ENCODE measurements around the gene CTF1.
"Not testable (repeated sequence)": the region's sequence is repeated elsewhere in the genome, so short reads cannot be mapped to it uniquely, and the experiment has no call there.

The CTF1 gene

DNA sequence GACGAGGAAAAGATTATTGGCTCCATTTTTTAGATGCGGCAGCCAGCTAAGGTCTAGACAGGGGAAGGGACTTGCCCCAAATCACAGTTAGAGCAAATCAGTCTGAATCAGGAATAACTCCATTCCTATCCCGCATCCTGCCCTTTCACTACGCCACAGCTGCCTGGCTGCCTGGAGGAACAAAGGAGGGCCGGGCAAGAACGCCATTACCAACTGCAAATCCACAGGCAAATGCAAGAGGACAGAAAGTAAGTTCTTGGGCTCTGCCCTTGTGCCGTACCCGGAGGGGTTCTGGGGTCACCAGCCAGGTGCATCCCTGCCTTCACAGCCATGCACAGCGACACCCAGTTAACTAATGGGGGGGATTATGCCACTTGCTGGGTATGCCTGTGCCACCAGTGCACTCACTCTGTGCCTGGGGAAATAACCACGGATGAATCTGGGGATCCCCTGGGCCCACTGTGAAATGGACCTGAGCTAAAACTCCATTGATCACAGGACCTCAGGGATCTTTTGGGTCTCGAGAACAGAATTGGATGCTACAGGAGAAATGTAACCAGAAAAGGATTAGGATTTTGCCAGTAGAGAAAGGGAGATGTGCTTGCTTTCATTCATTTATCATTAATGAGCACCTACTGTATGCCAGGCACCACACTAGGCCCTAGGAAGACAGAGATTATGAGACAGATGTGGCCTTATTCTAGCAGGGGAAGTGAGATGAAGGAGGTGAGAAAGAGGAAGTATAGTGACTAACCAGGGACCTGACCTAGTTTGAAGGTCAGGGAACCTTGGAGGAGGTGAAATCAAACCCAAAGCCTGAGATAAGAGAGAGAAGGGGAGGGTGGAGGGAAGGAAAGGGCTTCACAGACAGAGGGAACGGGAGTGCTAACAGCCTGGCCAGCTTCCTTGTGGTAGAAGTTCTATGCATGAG lies 20.3 kb upstream of the CTF1 start:
- Mint-ChIP-seq H3K36me3 (ENCODE audit: low read depth) (peaks cover 65% of the 10 kb centered on the region), H3K4me1 (ENCODE audit: low read depth) (peaks cover 21% of the 10 kb centered on the region), H3K27me3 (no peaks in the 10 kb centered on the region), H3K4me3 (peak overlapping the region; percentile 89), H3K27ac (peak overlapping the region; percentile 98), H3K9me3 (no peaks in the 10 kb centered on the region)
- intact Hi-C loops (cut with micrococcal nuclease): loop anchor here (1.0 to 2.0 kb wide), 3 partner anchors 27 to 89 kb away; partner anchors contain the start of gene ZNF629

DNA sequence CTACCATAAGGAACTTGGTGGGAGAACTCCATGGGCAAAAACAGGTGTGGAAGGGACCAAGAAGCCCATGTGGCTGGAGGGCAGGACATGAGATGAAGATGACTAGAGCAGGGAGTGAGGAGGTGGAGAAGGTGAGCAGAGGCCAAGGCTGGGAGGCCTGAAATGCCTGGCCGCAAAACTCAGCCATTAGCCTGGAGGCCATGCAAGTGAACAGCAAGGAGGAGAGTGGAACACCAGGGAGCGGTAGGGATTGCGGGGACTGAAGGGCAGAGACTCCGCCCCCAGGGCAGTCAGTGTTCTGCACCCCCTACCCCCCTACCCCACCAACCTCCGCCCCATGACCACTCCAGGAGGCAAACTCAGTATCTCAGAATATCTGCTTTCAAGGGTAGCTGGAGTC lies 19.5 kb upstream of the CTF1 start:
- peaks cover 26% of the 10 kb centered on the region for H3K4me1 Mint-ChIP-seq (ENCODE audit: low read depth)
- H3K4me3 Mint-ChIP-seq: no peak overlapping the region
- peak overlapping the region; percentile 98 for H3K27ac Mint-ChIP-seq
- H3K27me3 Mint-ChIP-seq: no peaks in the 10 kb centered on the region
- intact Hi-C loops (cut with micrococcal nuclease): no loop called here
- no peaks in the 10 kb centered on the region for H3K9me3 Mint-ChIP-seq
- peaks cover 66% of the 10 kb centered on the region for H3K36me3 Mint-ChIP-seq (ENCODE audit: low read depth)

DNA sequence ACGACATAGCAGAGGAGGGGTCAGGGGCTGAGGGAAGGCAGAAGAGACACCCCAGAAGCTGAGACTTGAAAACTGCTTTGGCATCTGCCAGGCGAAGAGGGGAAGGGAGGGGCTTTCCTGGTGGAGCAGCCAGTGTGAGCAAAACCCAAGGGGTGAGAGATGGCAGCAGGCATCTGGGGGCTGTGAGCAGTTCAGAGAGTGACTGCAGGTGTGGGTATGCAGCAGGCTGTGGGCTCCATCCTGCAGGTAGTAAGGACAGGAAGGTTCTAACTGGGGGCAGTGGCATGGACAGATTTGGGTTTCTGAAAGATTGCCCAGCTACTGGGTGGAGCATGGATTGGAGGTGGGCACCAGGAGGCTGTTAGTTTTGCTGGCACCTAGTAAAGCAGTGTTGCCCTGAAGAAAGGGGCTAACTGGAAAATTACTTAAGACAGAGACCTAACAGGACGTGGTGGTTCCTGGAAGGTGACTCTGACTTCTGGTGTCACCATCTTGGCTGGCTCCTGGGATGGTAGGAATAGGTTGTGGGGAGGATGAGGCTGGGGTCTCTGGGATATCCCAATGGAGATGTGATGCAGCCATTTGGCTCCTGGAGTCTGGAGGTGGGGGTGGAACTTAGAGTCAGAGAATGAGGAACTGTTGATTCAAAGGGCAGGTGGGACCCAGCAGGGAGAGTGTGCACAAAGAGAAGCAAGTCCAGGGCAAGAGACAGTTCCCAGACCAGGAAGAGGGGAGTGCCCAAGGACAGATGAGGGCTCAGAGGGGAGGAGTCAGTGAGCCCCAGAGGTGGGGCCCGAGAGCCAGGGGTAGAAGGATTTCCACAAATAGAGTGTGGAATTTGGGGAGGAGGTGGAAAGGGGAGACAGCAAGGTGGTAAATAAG lies 13.7 kb upstream of the CTF1 start:
- Mint-ChIP-seq H3K4me1 (ENCODE audit: low read depth) (peaks cover 22% of the 10 kb centered on the region), H3K4me3 (no peak overlapping the region), H3K36me3 (ENCODE audit: low read depth) (peaks cover 76% of the 10 kb centered on the region), H3K27me3 (no peaks in the 10 kb centered on the region), H3K27ac (peak overlapping the region; percentile 31), H3K9me3 (no peaks in the 10 kb centered on the region)
- intact Hi-C loops (cut with micrococcal nuclease): no loop called here

DNA sequence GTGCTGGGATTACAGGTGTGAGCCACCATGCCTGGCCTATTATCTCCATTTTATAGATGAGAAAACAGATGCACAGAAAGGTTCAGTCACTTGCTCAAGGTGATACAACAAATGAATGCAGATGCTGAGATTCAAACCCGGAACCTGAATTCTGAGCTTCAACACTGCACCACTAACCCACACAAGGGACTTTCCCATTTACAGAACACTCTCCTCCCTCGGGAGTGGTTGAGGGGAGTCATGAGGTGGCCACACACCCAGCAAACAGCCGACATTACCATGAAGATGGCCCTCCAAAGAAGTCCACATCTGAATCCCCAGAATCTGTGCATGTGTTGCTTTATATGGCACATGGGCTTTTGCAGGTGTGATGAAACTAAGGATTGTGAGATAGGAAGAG lies 11.7 kb upstream of the CTF1 start:
- Mint-ChIP-seq H3K36me3 (ENCODE audit: low read depth) (peaks cover 80% of the 10 kb centered on the region), H3K27me3 (no peaks in the 10 kb centered on the region), H3K4me3 (no peak overlapping the region), H3K9me3 (no peaks in the 10 kb centered on the region), H3K4me1 (ENCODE audit: low read depth) (peaks cover 27% of the 10 kb centered on the region), H3K27ac (no peak overlapping the region)
- intact Hi-C loops (cut with micrococcal nuclease): no loop called here

DNA sequence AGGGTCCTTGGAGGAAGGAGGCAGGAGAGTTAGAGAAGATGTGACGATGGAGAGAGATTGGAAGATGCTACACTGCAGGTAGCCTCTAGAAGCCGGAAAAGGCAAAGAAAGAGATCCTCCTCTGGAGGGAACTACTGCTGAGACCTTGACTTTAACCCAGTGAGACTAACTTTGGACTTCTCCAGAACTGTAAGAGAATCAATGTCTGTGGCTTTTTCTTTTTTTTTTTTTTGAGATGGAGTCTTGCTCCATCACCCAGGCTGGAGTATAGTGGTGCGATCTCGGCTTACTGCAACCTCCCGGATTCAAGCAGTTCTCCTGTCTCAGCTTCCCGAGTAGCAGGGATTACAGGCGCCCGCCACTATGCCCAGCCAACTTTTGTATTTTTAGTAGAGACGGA lies 11.2 kb upstream of the CTF1 start:
- Mint-ChIP-seq H3K27ac (no peak overlapping the region), H3K36me3 (ENCODE audit: low read depth) (peaks cover 80% of the 10 kb centered on the region), H3K27me3 (no peaks in the 10 kb centered on the region), H3K4me1 (ENCODE audit: low read depth) (peaks cover 27% of the 10 kb centered on the region), H3K9me3 (no peaks in the 10 kb centered on the region), H3K4me3 (no peak overlapping the region)
- intact Hi-C loops (cut with micrococcal nuclease): no loop called here

DNA sequence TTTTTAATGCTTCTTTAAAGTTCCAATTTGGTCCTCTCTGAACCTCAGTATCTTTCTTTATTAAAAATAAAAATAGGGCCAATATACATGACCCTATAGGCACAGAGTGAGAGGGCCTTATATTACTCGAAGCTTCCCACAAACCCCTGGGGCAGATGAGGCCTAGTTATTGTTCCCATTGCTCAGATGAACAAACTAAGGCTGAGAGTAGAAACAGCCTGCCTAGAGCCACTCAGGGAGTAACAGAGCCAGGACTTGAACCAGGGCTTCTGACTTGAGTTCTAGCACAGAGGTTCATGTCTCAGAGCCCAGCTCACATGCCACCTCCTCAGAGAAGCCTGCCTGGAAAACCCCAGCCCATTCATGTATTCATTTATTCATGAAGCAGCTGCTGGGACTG lies 10.3 kb upstream of the CTF1 start:
- Mint-ChIP-seq H3K4me1 (ENCODE audit: low read depth) (peaks cover 27% of the 10 kb centered on the region), H3K27ac (no peak overlapping the region), H3K4me3 (no peak overlapping the region), H3K9me3 (no peaks in the 10 kb centered on the region), H3K27me3 (no peaks in the 10 kb centered on the region), H3K36me3 (ENCODE audit: low read depth) (peaks cover 85% of the 10 kb centered on the region)
- intact Hi-C loops (cut with micrococcal nuclease): no loop called here

DNA sequence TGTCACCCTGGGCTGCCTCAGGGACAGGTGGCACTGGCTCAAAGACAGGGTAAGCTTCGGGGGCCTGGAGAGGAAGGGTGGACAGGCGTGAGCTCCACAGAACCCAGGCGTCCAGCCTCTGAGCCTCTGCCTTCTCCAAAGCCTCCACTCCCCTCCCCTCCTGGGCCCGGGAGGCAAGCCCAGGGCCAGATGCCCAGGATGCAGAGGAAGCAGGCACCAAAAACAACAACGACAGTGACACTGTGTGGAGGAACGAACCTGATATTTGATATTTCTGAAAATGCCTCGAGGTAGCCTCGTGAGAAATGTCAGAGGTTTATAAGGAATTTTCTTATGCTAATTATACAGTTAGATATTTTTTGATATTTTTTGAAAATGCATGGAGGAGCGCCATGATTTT lies 8.5 kb upstream of the CTF1 start:
- H3K9me3 Mint-ChIP-seq: no peaks in the 10 kb centered on the region
- peaks cover 22% of the 10 kb centered on the region for H3K4me1 Mint-ChIP-seq (ENCODE audit: low read depth)
- intact Hi-C loops (cut with micrococcal nuclease): no loop called here
- no peaks in the 10 kb centered on the region for H3K27me3 Mint-ChIP-seq
- H3K36me3 Mint-ChIP-seq (ENCODE audit: low read depth): peaks cover 85% of the 10 kb centered on the region
- no peak overlapping the region for H3K4me3 Mint-ChIP-seq
- H3K27ac Mint-ChIP-seq: no peak overlapping the region

DNA sequence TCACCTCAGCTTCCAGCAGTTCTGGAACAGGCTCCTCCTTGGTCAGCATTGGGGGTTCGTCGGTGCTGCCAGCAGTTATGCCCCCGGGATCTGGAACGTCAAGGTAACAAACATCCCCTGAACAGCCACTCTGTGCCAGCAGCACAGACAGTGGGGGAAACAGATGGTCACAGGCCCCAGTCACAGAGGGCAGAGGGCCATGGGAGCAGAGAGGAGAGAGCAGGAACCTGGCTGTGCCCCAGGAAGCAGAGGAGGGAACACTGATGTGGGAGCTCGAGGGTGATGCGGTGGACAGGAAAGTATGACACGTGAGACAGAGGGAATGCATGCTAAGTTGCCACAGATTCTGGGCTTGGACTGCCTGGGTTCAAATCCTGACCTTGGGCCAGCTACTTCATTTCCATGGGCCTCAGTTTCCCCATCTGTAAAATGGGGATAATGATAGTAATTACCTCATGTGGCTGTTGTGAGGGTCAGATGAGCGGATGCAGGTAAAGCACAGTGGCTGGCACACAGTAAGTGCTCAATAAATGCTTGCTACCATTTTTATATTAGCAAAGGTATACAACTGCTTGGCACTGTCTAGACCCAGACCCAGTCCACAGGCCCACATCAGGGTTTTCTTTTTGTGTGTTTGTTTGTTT lies 7.4 kb upstream of the CTF1 start:
- Mint-ChIP-seq H3K27ac (no peak overlapping the region), H3K4me3 (no peak overlapping the region), H3K36me3 (ENCODE audit: low read depth) (peaks cover 86% of the 10 kb centered on the region), H3K9me3 (no peaks in the 10 kb centered on the region), H3K4me1 (ENCODE audit: low read depth) (peaks cover 24% of the 10 kb centered on the region), H3K27me3 (no peaks in the 10 kb centered on the region)
- intact Hi-C loops (cut with micrococcal nuclease): no loop called here

DNA sequence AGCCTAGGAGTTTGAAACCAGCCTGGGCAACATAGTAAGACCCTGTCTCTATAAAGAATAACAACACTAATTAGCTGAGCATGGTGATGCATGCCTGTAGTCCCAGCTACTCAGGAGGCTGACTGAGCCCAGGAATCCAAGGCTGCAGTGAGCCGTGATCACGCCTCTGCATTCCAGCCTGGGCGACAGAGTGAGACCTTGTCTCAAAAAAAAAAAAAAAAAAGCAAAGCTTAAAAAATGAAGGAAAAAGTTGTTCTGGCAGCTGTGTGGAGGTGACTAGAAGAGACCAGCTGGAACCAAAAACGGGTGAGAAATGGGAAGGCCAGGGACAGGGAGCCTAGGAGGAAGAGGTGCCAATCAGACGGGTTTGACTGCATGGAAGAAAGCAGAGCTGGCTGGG lies 6.7 kb upstream of the CTF1 start:
- intact Hi-C loops (cut with micrococcal nuclease): no loop called here

DNA sequence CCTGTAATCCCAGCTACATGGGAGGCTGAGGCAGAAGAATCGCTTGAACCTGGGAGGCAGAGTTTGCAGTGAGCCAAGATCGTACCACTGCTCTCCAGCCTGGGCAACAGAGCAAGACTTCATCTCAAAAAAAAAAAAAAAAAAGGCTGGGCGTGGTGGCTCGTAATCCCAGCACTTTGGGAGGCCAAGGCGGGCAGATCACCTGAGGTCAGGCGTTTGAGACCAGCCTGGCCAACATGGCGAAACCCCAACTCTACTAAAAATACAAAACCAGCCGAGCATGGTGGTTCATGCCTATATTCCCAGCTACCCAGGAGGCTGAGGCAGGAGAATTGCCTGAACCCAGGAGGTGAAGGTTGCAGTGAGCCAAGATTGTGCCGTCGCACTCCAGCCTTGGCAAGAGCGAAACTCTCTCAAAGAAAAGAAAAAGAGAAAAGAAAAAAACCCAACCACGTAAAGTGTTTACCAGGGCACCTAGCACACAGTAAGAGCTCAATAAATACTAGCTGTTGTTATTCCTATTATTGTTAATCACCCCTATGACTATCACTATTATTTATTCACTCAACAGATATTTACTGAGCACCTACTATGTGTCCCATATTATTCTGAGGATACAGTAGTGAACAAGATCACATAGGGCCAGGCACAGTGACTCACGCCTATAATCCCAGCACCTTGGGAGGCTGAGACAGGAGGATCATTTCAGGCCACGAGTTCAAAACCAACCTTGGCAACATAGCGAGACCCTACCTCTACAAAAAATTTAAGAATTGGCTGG lies 5.2 kb upstream of the CTF1 start:
- Mint-ChIP-seq H3K36me3 (ENCODE audit: low read depth) (peaks cover 71% of the 10 kb centered on the region), H3K4me1 (ENCODE audit: low read depth) (peaks cover 42% of the 10 kb centered on the region)
- H3K9me3 Mint-ChIP-seq; intact Hi-C loops (cut with micrococcal nuclease); H3K4me3 Mint-ChIP-seq; H3K27me3 Mint-ChIP-seq; H3K27ac Mint-ChIP-seq: not testable (repeated sequence)

More for the DNA sequence above, 6.7 kb upstream of the CTF1 start:
- Mint-ChIP-seq H3K36me3 (ENCODE audit: low read depth) (peaks cover 85% of the 10 kb centered on the region), H3K4me1 (ENCODE audit: low read depth) (peaks cover 31% of the 10 kb centered on the region), H3K27me3 (no peaks in the 10 kb centered on the region), H3K9me3 (no peaks in the 10 kb centered on the region), H3K4me3 (no peak overlapping the region), H3K27ac (peak overlapping the region; percentile 1)

DNA sequence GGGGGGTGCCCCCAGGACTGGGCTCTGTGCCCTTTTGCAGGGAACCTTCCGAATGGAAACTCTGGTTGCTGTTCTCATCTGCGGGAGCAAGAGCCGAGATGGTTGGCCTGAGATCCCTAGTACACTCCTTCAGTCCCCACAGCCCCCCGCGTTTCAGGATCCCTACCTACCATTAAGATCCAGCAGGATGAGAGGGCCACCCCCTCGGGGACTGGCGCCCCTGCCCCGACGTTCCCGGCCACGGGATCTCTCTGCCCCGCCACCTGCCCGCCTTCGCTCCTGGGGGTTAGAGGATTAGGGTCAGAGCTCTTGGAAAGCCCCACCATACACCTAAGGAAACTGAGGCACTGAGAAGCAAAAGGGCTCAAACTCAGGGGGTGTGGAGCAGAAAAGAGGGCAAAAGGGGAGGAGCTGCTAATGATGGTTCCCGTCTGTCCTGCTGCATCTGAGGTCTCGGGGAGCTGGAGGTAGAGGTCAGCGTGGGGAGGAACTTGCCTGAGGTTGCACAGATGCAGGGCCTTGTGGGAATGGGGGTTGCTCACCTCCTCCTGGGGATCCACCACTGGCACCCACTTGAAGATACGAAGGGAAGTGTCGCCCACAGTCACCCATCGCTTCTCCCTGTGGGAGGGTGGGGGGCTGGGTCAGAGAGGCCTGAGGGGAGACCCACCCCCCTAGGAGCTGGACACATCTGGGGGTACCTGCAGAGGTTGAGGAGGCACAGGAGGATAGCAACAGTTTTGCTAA lies 3.6 kb upstream of the CTF1 start:
- H3K36me3 Mint-ChIP-seq (ENCODE audit: low read depth): peaks cover 55% of the 10 kb centered on the region
- intact Hi-C loops (cut with micrococcal nuclease): no loop called here
- H3K27me3 Mint-ChIP-seq: no peaks in the 10 kb centered on the region
- peak overlapping the region; percentile 83 for H3K27ac Mint-ChIP-seq
- no peaks in the 10 kb centered on the region for H3K9me3 Mint-ChIP-seq
- H3K4me3 Mint-ChIP-seq: peak overlapping the region; percentile 87
- H3K4me1 Mint-ChIP-seq (ENCODE audit: low read depth): peaks cover 58% of the 10 kb centered on the region

DNA sequence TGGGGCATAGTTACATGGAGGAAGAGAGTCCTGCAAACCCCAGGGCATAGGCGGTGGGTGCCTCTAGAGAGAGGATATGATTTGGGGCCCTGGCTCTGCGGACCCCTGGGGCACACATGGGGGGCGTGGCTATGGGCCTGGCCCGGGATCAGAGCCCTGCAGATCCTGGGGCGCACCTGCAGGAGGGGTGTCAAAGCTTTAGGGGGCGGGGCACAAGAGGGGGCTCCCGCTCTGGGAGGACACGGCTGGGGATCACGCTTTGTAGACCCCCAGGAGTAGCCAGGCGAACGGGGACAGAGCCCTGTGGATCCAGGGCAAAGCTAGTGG lies 3.0 kb upstream of the CTF1 start:
- intact Hi-C loops (cut with micrococcal nuclease): no loop called here
- Mint-ChIP-seq H3K9me3 (no peaks in the 10 kb centered on the region), H3K27ac (peak overlapping the region; percentile 83), H3K4me1 (ENCODE audit: low read depth) (peaks cover 59% of the 10 kb centered on the region), H3K27me3 (no peaks in the 10 kb centered on the region), H3K36me3 (ENCODE audit: low read depth) (peaks cover 49% of the 10 kb centered on the region), H3K4me3 (peak overlapping the region; percentile 87)
